GM23338 (cell line): ENCODE results near the gene PTAR1.

Source experiments
- CREB1 ChIP-seq: fragments of 250-450 bp; sonication (Bioruptor Pico); IDR thresholded peaks from 2 replicates; pipeline ENCODE4 v1.5.0; 2020; ENCODE audit warnings: low read depth, mild to moderate bottlenecking, moderate library complexity
- CTCF ChIP-seq, 2 experiments: fragments of 200-600 bp in 1 of 2; sonication (generic) in 1 of 2; conservative IDR thresholded peaks; 2 replicates each; pipeline versions ENCODE4 v1.5.1 to v1.6.1; 2016 to 2017; ENCODE audit warnings: antibody characterized with exemption in 2 of 2, low read depth in 2 of 2, mild to moderate bottlenecking in 2 of 2, moderate library complexity in 1 of 2
- ETS1 ChIP-seq: IDR thresholded peaks from 2 replicates; pipeline ENCODE4 v1.6.1; 2016; ENCODE audit warnings: antibody characterized with exemption
- EZH2 ChIP-seq: fragments of 200-600 bp; sonication (generic); IDR thresholded peaks from one replicate; pipeline ENCODE4 v1.8.0; 2017; ENCODE audit warnings: antibody characterized with exemption, mild to moderate bottlenecking, low read depth; ENCODE audit not compliant: unreplicated experiment
- EZH2phosphoT487 ChIP-seq: fragments of 200-600 bp; sonication (generic); IDR thresholded peaks from one replicate; pipeline ENCODE4 v1.8.1; 2018; ENCODE audit warnings: antibody characterized with exemption; ENCODE audit not compliant: unreplicated experiment
- POLR2AphosphoS5 ChIP-seq: IDR thresholded peaks from 2 replicates; pipeline ENCODE4 v1.6.1; 2016; ENCODE audit warnings: antibody characterized with exemption, low read depth
- REST ChIP-seq: IDR thresholded peaks from one replicate; pipeline ENCODE4 v1.6.1; 2018; ENCODE audit warnings: antibody characterized with exemption; ENCODE audit not compliant: unreplicated experiment
- ZNF331 ChIP-seq: fragments of 250-450 bp; sonication (Bioruptor Pico); IDR thresholded peaks from 2 replicates; pipeline ENCODE4 v1.5.0; 2020; ENCODE audit warnings: low read depth, mild to moderate bottlenecking, moderate library complexity
- ZNF462 ChIP-seq: fragments of 250-450 bp; sonication (Bioruptor Pico); IDR thresholded peaks from 2 replicates; pipeline ENCODE4 v1.5.0; 2020; ENCODE audit warnings: mild to moderate bottlenecking, moderate library complexity

- TF ChIP-seq CTCF (conservative IDR thresholded peaks at IDR 0.05; ENCODE audit: low read depth in 2 of 2) (no peak), EZH2 (no peak), REST (no peak), POLR2AphosphoS5 (no peak), CREB1 (no peak), ZNF331 (CRISPR knock-in tag) (no peak), EZH2phosphoT487 (no peak), ETS1 (no peak), ZNF462 (CRISPR knock-in tag) (no peak)
These were observed 42.2 kb upstream of the PTAR1 start for GRCh38 chr9:69801989-69802388.
